ENCODE data around the gene AP3D1.

GRCh38 chr19:2119921-2120785 lies 31.2 kb downstream of the AP3D1 start:
- TF ChIP-seq CTCF (IDR thresholded peaks at IDR 0.05 in 4 of 5, conservative IDR thresholded peaks at IDR 0.05 in 1 of 5) = no peak
- no peak for TF ChIP-seq POLR2A (IDR thresholded peaks at IDR 0.05)
